Type B pancreatic cell (in vitro differentiated cells): ENCODE results near the gene CCL2. TPM values are rescaled to one million over a fixed set of nuclear protein-coding genes. Genes with fewer than 3 reads are reported as not detected.

ENCODE experiments used
- DNase-seq: peaks from one replicate; pipeline ENCODE4 v3.0.0; 2021; ENCODE audit warnings: mixed read lengths; ENCODE audit not compliant: unreplicated experiment; ENCODE audit errors: extremely low spot score
- H3K27ac Mint-ChIP-seq: 2 replicates; pipeline ENCODE4 v1.8.0; 2021; ENCODE audit warnings: mild to moderate bottlenecking, mixed read lengths
- H3K27me3 Mint-ChIP-seq: 2 replicates; pipeline ENCODE4 v1.8.0; 2021; ENCODE audit warnings: mixed read lengths
- H3K36me3 Mint-ChIP-seq: 2 replicates; pipeline ENCODE4 v1.8.0; 2021; ENCODE audit warnings: mixed read lengths
- H3K4me1 Mint-ChIP-seq: one replicate; pipeline ENCODE4 v1.8.0; 2021; ENCODE audit warnings: mixed read lengths; ENCODE audit not compliant: unreplicated experiment
- H3K4me3 Mint-ChIP-seq: 2 replicates; pipeline ENCODE4 v1.8.0; 2021; ENCODE audit warnings: mild to moderate bottlenecking, mixed read lengths
- H3K9me3 Mint-ChIP-seq: 2 replicates; pipeline ENCODE4 v1.8.0; 2021; ENCODE audit warnings: mixed read lengths
- CTCF ChIP-seq: fragments of 200-600 bp; sonication (generic); conservative IDR thresholded peaks from 2 replicates; pipeline ENCODE4 v1.5.0; 2021; ENCODE audit warnings: antibody characterized with exemption, mild to moderate bottlenecking
- total RNA-seq: library from RNA; stranded (reverse); gene quantifications from 2 replicates; pipeline ENCODE4 v1.2.1, GENCODE V29; 2021; ENCODE audit warnings: low replicate concordance

Gene CCL2
- total RNA-seq, 1 donor from 2014 or later = 20.0 TPM

- no peak for TF ChIP-seq CTCF
These were observed 35.7 kb upstream of the CCL2 start for GRCh38 chr17:34219405-34219804.

GRCh38 chr17:34220045-34220751 is 34.9 kb upstream of the CCL2 start:
- H3K4me3 Mint-ChIP-seq = no peak overlapping the region

More at GRCh38 chr17:34219405-34219804, 35.7 kb upstream of the CCL2 start:
- Mint-ChIP-seq H3K27me3 (peaks cover 19% of the 10 kb centered on the region), H3K27ac (no peak overlapping the region), H3K36me3 (no peaks in the 10 kb centered on the region), H3K4me1 (no peaks in the 10 kb centered on the region), H3K4me3 (no peak overlapping the region), H3K9me3 (peaks cover 8% of the 10 kb centered on the region)
- no peak for DNase-seq

GRCh38 chr17:34220752-34221395 is 34.2 kb upstream of the CCL2 start:
- H3K4me3 Mint-ChIP-seq = no peak overlapping the region
- peaks cover 22% of the 10 kb centered on the region for H3K27me3 Mint-ChIP-seq
- DNase-seq = no peak
- H3K36me3 Mint-ChIP-seq = no peaks in the 10 kb centered on the region
- H3K9me3 Mint-ChIP-seq = peaks cover 7% of the 10 kb centered on the region
- H3K27ac Mint-ChIP-seq = no peak overlapping the region
- TF ChIP-seq CTCF = no peak
- H3K4me1 Mint-ChIP-seq = no peaks in the 10 kb centered on the region

More at GRCh38 chr17:34220045-34220751, 34.9 kb upstream of the CCL2 start:
- Mint-ChIP-seq H3K4me1 (no peaks in the 10 kb centered on the region), H3K36me3 (no peaks in the 10 kb centered on the region), H3K9me3 (peaks cover 7% of the 10 kb centered on the region), H3K27me3 (peaks cover 22% of the 10 kb centered on the region), H3K27ac (no peak overlapping the region)
- TF ChIP-seq CTCF = no peak
- no peak for DNase-seq

GRCh38 chr17:34221411-34221810 is 33.7 kb upstream of the CCL2 start:
- H3K27me3 Mint-ChIP-seq = peaks cover 18% of the 10 kb centered on the region
- no peak overlapping the region for H3K4me3 Mint-ChIP-seq
- peaks cover 2% of the 10 kb centered on the region for H3K4me1 Mint-ChIP-seq
- no peak for DNase-seq
- no peak overlapping the region for H3K27ac Mint-ChIP-seq
- no peak for TF ChIP-seq CTCF
- peaks cover 2% of the 10 kb centered on the region for H3K9me3 Mint-ChIP-seq
- H3K36me3 Mint-ChIP-seq = no peaks in the 10 kb centered on the region

GRCh38 chr17:34222722-34223497 is 32.2 kb upstream of the CCL2 start:
- H3K27me3 Mint-ChIP-seq = peaks cover 23% of the 10 kb centered on the region
- no peaks in the 10 kb centered on the region for H3K36me3 Mint-ChIP-seq
- DNase-seq = no peak
- TF ChIP-seq CTCF = no peak
- no peak overlapping the region for H3K4me3 Mint-ChIP-seq
- H3K9me3 Mint-ChIP-seq = no peaks in the 10 kb centered on the region
- peaks cover 9% of the 10 kb centered on the region for H3K4me1 Mint-ChIP-seq
- no peak overlapping the region for H3K27ac Mint-ChIP-seq
